Lower leg skin (tissue), 3 donors: ENCODE results near the gene STOM.

Experiments
- POLR2A ChIP-seq, 2 donors: fragments of 450-650 bp; IDR thresholded peaks; one replicate each; pipeline ENCODE4 v1.6.1; 2016 to 2017; ENCODE audit warnings: antibody characterized with exemption in 2 of 2, mild to moderate bottlenecking in 1 of 2, moderate library complexity in 1 of 2
- TF ChIP-seq, protein P1 (sequence below), 3 donors: fragments of 450-650 bp; IDR thresholded peaks; one replicate each; pipeline ENCODE4 v1.5.1; 2016; ENCODE audit warnings: antibody characterized with exemption in 3 of 3, mild to moderate bottlenecking in 3 of 3, moderate library complexity in 2 of 3

DNA sequence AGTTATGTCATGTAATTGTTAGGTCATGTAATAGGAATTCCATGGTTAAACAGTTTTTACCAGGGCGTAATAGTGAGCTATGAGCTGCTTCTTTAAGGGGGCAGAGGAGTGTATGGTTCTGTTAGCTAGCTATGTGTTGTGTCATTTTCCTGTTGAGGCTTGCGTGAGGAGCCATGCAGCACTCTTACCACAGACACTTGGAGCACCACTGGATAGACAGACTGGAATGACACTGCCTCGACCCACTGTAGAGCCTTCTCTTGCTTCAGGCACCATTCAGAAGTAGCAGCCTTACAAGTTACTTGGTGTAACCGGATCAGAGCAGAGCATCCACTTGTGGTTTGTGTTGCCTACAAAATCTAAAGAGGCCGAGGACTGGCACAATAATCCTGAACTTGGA, 28.3 kb upstream of the STOM start:
- TF ChIP-seq, protein P1, sequence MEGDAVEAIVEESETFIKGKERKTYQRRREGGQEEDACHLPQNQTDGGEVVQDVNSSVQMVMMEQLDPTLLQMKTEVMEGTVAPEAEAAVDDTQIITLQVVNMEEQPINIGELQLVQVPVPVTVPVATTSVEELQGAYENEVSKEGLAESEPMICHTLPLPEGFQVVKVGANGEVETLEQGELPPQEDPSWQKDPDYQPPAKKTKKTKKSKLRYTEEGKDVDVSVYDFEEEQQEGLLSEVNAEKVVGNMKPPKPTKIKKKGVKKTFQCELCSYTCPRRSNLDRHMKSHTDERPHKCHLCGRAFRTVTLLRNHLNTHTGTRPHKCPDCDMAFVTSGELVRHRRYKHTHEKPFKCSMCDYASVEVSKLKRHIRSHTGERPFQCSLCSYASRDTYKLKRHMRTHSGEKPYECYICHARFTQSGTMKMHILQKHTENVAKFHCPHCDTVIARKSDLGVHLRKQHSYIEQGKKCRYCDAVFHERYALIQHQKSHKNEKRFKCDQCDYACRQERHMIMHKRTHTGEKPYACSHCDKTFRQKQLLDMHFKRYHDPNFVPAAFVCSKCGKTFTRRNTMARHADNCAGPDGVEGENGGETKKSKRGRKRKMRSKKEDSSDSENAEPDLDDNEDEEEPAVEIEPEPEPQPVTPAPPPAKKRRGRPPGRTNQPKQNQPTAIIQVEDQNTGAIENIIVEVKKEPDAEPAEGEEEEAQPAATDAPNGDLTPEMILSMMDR (IDR thresholded peaks at IDR 0.05): no peak
- no peak for TF ChIP-seq POLR2A (IDR thresholded peaks at IDR 0.05)
